HG03064 (cell line): Measurements from ENCODE around the gene MS4A13.
"Not testable (repeated sequence)": the region's sequence is repeated elsewhere in the genome, so short reads cannot be mapped to it uniquely, and the experiment has no call there.

Source experiments
- ATAC-seq: cut with Tn5 transposase; IDR thresholded peaks from one replicate; pipeline ENCODE4 v1.9.1; 2021; ENCODE audit warnings: low read depth; ENCODE audit not compliant: unreplicated experiment

The MS4A13 gene

DNA sequence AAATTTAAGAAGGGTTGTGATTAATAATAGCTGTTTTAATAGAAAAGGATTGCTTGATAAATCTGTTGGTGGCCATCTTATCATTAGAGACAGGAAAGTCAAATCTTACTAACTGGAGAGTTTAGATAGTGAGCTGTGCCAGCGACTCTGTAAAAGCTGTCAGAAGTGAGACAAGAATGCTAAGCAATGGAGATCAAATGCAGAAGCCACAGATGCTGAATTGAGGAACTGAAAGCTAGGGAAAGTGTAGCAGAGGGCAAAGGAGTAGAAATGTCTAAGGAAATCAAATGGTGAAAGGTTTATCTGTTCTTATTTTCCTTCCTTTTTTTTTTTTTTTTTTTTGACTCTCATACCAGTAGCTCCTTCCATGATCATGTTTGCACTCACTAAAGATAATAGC is 13.7 kb downstream of the MS4A13 start:
- no peak for ATAC-seq

DNA sequence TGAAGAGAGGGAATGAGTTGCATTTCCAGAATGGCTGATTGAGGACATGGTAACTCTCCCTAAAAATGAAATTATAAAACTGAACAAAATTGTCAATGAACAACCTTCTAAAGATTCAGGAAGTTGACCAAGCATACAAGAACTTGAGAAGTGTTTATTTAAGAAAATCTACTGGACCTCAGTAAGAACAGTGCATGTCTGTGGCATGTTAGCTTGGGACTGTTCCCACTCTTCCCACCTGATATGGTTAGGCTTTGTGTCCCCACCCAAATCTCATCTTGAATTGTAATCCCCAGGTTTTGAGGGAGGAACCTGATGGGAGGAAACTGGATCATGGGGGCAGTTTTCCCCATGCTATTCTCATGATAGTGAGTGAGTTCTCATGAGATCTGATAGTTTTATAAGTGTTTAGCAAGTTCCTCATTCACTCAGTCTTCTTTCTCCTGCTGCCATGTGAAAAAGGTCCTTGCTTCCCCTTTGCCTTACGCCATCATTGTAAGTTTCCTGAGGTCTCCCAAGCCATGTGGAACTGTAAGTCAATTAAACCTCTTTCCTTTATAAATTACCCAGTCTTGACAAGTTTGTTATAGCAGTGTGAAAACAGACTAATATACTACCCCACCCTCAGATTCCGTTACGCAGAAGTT is 15.4 kb downstream of the MS4A13 start:
- ATAC-seq, result no peak

DNA sequence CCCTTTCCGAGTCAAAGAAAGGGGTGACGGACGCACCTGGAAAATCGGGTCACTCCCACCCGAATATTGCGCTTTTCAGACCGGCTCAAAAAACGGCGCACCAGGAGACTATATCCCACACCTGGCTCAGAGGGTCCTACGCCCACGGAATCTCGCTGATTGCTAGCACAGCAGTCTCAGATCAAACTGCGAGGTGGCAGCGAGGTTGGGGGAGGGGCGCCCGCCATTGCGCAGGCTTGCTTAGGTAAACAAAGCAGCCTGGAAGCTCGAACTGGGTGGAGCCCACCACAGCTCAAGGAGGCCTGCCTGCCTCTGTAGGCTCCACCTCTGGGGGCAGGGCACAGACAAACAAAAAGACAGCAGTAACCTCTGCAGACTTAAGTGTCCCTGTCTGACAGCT is 17.2 kb downstream of the MS4A13 start:
- not testable (repeated sequence) for ATAC-seq

DNA sequence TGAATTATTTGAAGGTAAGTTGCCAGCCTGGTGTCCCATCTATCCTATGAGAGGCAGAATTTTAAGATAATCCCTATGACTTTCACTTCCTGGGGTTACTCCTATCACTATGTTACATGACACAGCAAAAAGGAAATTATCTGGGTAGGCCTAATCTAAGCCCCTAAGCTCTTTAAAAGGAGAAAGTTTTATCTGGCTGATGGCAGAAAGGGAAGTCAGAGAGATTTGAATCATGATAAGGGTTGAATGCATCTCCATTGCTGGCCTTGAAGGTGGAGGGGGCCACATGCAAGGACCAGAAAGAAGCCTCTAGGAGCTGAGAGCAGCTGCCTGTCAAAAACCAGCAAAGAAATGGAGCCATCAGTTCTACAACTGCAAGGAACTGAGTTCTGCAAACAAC is 23.4 kb downstream of the MS4A13 start:
- not testable (repeated sequence) for ATAC-seq

DNA sequence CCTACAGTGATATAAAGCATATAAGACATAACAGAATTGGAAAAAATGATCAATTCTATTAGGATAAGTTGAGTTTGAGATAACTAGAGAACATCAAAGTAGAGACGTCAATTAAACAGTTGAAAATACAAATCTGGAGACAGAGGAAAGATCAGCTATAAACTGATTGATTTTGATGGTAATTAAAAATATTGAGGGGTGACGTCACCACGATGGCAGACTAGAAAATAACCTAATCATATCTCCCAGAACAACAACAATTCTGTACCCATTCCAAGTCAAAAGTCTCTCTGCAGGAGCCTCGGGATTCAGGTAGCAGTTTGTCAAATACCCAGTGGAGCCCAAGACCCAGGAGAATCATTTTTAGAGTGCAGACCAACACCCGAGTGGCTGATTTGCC is 28.9 kb downstream of the MS4A13 start:
- ATAC-seq, result no peak

DNA sequence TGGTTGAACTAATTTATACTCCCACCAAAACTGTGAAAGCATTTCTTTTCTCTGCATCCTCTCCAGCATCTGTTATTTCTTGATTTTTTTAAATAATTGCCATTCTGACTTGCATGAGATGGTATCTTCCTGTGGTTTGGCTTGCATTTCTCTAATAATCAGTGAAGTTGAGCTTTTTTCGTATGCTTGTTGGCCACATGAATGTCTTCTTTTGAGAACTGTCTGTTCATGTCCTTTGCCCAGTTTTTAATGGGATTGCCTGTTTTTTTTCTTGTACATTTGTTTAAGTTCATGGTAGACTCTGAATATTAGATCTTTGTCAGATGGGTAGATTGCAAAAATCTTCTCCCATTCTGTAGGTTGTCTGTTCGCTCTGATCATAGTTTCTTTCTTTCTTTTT is 46.1 kb downstream of the MS4A13 start:
- ATAC-seq, result no peak

DNA sequence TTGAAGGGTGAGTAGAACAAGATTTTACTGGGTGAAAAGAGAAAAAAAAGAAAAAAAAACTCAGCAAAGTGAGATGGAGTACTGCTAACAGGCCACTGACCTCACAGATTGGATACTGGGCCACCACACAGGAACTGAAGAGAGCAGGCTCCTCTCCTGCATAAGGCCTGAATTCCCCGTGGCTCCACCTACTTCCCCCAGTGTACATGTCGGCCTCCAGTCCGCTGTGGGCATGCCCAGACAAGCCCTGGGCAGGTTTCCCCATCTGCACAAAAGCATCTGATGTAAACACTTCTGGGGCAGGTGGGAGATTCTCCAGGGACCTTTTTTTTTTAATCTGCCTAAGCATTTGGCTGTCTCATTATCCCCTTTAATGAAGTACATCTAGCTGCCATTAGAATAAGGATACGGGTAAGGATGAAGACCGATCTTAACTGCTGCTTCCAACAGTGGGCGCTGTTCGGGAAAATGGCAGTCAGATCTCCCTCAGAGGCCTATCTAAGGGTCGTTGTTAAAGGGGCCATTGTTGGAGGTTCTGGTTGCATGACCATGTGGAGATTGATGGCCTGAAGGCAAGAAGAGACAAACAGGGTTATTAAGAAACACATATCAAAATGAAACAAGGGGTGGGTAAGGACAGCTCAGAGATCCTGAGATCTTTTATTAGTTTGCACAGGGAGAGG is 48.5 kb downstream of the MS4A13 start:
- no peak for ATAC-seq

DNA sequence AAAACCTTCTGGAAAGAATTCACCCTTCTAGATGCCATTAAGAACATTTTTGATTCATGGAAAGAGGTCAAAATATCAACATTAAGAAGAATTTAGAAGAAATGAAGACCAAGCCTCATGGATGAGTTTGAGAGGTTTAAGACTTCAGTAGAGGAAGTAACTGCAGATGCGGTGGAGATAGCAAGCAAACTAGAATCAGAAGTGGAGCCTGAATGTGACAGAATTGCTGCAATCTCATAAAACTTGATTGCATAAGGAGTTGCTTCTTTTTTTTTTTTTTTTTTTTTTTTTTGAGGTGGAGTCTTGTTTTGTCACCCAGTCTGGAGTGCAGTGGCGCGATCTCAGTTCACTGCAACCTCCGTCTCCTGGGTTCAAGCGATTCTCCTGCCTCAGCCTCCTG is 51.6 kb downstream of the MS4A13 start:
- no peak for ATAC-seq

DNA sequence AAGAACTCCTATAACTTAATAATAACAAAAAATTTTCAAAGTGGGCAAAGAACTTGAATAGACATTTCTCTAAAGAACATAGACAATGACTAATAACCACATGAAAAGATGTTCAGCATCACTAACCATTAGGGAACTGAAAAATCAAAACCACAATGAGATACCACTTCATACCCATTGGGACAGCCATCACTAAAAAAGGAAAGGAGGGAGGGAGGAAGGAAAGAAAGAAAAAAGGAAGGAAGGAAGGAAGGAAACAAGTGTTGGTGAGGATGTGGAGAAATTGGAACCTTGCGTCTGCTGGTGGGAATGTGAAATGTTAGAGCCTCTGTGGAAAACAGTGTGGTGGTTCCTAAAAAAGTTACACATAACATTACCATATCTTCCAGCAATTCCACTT is 55.8 kb downstream of the MS4A13 start:
- no peak for ATAC-seq

DNA sequence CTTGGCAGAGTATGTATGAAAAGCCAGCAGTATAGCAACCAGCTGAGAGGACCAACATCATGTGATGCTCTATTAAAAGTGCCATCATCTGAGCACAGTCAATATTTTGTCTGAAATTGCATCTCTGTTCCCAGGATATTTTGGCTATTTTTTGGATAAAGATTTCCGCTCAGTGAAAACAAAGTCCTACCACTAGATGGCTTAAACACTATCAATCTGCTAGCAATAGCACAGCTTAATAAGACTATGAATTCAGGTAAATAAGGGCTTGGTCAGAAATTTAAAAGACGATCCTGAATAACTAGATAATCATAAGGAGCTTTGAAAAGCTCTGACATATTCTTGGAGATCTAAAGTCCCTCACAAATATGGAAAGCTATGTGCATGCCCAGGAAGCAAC is 74.4 kb downstream of the MS4A13 start:
- no peak for ATAC-seq
